Spleen (tissue), 11 donors: ENCODE data around the gene SPDYC. TPM values are rescaled to one million over a fixed set of nuclear protein-coding genes. Genes with fewer than 3 reads are reported as not detected.

ENCODE experiments used
- DNase-seq: peaks from one replicate; pipeline ENCODE4 v3.0.0-alpha.2; 2020
- H3K27ac ChIP-seq, 8 donors: fragments of 200-600 bp; sonication (generic) in 7 of 8; 1 replicate in 4 of 8; 2 replicates in 4 of 8; pipeline versions ENCODE4 v1.5.0 to v1.8.0; 2016 to 2021; ENCODE audit warnings: inconsistent platforms in 4 of 8, mild to moderate bottlenecking in 4 of 8, moderate library complexity in 1 of 8
- H3K27me3 ChIP-seq, 7 donors: fragments of 200-600 bp; sonication (generic) in 6 of 7; replicated peaks in 1 of 7; 1 replicate in 4 of 7; 2 replicates in 3 of 7; pipeline versions ENCODE4 v1.5.0 to v1.8.0; 2016 to 2021; ENCODE audit warnings: inconsistent platforms in 3 of 7, mild to moderate bottlenecking in 1 of 7
- H3K36me3 ChIP-seq, 6 donors: fragments of 200-600 bp; sonication (generic) in 5 of 6; 1 replicate in 4 of 6; 2 replicates in 2 of 6; pipeline versions ENCODE4 v1.5.0 to v1.8.0; 2016 to 2021; ENCODE audit warnings: inconsistent platforms in 2 of 6
- H3K4me1 ChIP-seq, 6 donors: fragments of 200-600 bp; sonication (generic) in 5 of 6; 1 replicate in 3 of 6; 2 replicates in 3 of 6; pipeline versions ENCODE4 v1.5.0 to v1.8.0; 2016 to 2021; ENCODE audit warnings: inconsistent platforms in 3 of 6
- H3K4me3 ChIP-seq, 8 donors: fragments of 200-600 bp; sonication (generic) in 7 of 8; 1 replicate in 4 of 8; 2 replicates in 4 of 8; pipeline versions ENCODE4 v1.5.0 to v1.8.0; 2016 to 2021; ENCODE audit warnings: inconsistent platforms in 4 of 8, mild to moderate bottlenecking in 4 of 8, moderate library complexity in 2 of 8
- H3K9me3 ChIP-seq, 8 donors: fragments of 200-600 bp; sonication (generic) in 7 of 8; 1 replicate in 4 of 8; 2 replicates in 4 of 8; pipeline versions ENCODE4 v1.5.0 to v1.8.0; 2016 to 2021; ENCODE audit warnings: inconsistent platforms in 4 of 8
- CTCF ChIP-seq, 11 experiments: fragments of 200-600 bp in 7 of 11; fragments of 450-650 bp in 4 of 11; sonication (generic) in 4 of 11; IDR thresholded peaks in 8 of 11; conservative IDR thresholded peaks in 3 of 11; 1 replicate in 7 of 11; 2 replicates in 4 of 11; pipeline versions ENCODE4 v1.4.0 to v1.8.0; 2016 to 2021; ENCODE audit warnings: antibody characterized with exemption in 11 of 11, inconsistent platforms in 4 of 11, mild to moderate bottlenecking in 1 of 11
- POLR2A ChIP-seq, 3 donors: fragments of 450-650 bp; IDR thresholded peaks; one replicate each; pipeline ENCODE4 v1.5.1; 2017; ENCODE audit warnings: antibody characterized with exemption in 3 of 3, mild to moderate bottlenecking in 1 of 3
- POLR2AphosphoS5 ChIP-seq, 3 donors: sonication (generic); formaldehyde crosslinking; IDR thresholded peaks; one replicate each; pipeline ENCODE4 v1.5.1; 2017; ENCODE audit warnings: antibody characterized with exemption in 3 of 3
- WGBS, 5 donors: extraction: QIAGEN DNeasy Blood & Tissue Kit in 3 of 5; methylation state at CpG; one replicate each; pipeline versions ENCODE4 v1.1.5 to v1.1.7; 2013 to 2018; 5-methylcytosine and 5-hydroxymethylcytosine counted together
- intact Hi-C: fragments of 100-400 bp; cut with DNase I; formaldehyde crosslinking; loops from one replicate; pipeline ENCODE4 v1.15.0; 2023; ENCODE audit warnings: low total_unique reads
- polyA plus RNA-seq, 3 donors: library from polyadenylated mRNA; stranded (reverse); fragments of 200-250 nt; gene quantifications; one replicate each; pipeline ENCODE4 v1.2.1, GENCODE V29; 2013
- total RNA-seq, 7 donors: library from RNA; depleted of rRNA in 3 of 7; stranded (reverse); fragments of >200 nt in 3 of 7; fragmentation: NEBNext Ultra II Directional in 4 of 7; extraction: Animal tissue kit (Norgen Biotek cat#: 25700) in 4 of 7; gene quantifications; one replicate each; pipeline versions ENCODE4 v1.1.0 to v1.2.1, GENCODE V29; 2016 to 2021
- donor health status: healthy with polysubstance abuse.
- donor health status: DM: no; HTN: no; CAD: no; lungs with moderate emphysema.
- donor health status: DM: no; HTN: no; CAD: no.
- donor health status: Bipolar disorder and iron deficiency.
- donor health status: healthy.
- donor health status: DM: no; HTN: no; CAD: no.
- donor health status: DM: yes; HTN: yes; CAD: no.

The SPDYC gene
- total and polyA plus RNA-seq, 10 donors: 0.11 TPM; not detected in 9

GRCh38 chr11:65185869-65186341, 15.9 kb downstream of the SPDYC start:
- peaks cover 0 to 80% (median 55%) of the 10 kb centered on the region in 6 donors for H3K36me3 ChIP-seq
- no peaks in the 10 kb centered on the region for H3K27me3 ChIP-seq
- no peak overlapping the region for H3K4me3 ChIP-seq
- DNase-seq: no peak
- 84 to 94% (median 87%) methylated on average over 16 to 18 of the region's 18 CpGs for WGBS, 5 donors
- no peak overlapping the region for H3K27ac ChIP-seq
- intact Hi-C loops: no loop called here
- peaks cover 13 to 53% (median 26%) of the 10 kb centered on the region in 6 donors for H3K4me1 ChIP-seq
- no peak for TF ChIP-seq CTCF (IDR thresholded peaks at IDR 0.05 in 8 of 11, conservative IDR thresholded peaks at IDR 0.05 in 3 of 11)
- TF ChIP-seq POLR2A (IDR thresholded peaks at IDR 0.05): no peak
- TF ChIP-seq POLR2AphosphoS5 (IDR thresholded peaks at IDR 0.05): no peak
- H3K9me3 ChIP-seq: no peaks in the 10 kb centered on the region

- Histone ChIP-seq H3K9me3 (no peaks in the 10 kb centered on the region), H3K27me3 (no peaks in the 10 kb centered on the region), H3K4me3 (no peak overlapping the region), H3K36me3 (peaks cover 0 to 88% (median 63%) of the 10 kb centered on the region in 6 donors), H3K4me1 (peaks cover 13 to 51% (median 25%) of the 10 kb centered on the region in 6 donors), H3K27ac (no peak overlapping the region)
- no peak for TF ChIP-seq POLR2A (IDR thresholded peaks at IDR 0.05)
- peak in 1 of 3 donors; percentile 8 for TF ChIP-seq POLR2AphosphoS5 (IDR thresholded peaks at IDR 0.05)
- TF ChIP-seq CTCF (IDR thresholded peaks at IDR 0.05 in 8 of 11, conservative IDR thresholded peaks at IDR 0.05 in 3 of 11): no peak
- intact Hi-C loops: no loop called here
- DNase-seq: no peak
- 88 to 98% (median 96%) methylated on average over 8 to 9 of the region's 9 CpGs for WGBS, 5 donors
Observed at GRCh38 chr11:65186701-65187100, 16.7 kb downstream of the SPDYC start.

- Histone ChIP-seq H3K27ac (no peak overlapping the region), H3K27me3 (no peaks in the 10 kb centered on the region), H3K36me3 (peaks cover 0 to 93% (median 68%) of the 10 kb centered on the region in 6 donors), H3K4me3 (no peak overlapping the region), H3K9me3 (no peaks in the 10 kb centered on the region), H3K4me1 (peaks cover 12 to 47% (median 22%) of the 10 kb centered on the region in 6 donors)
- intact Hi-C loops: no loop called here
- 88 to 97% (median 93%) methylated on average over 5 to 6 of the region's 6 CpGs for WGBS, 5 donors
- no peak for TF ChIP-seq CTCF (IDR thresholded peaks at IDR 0.05 in 8 of 11, conservative IDR thresholded peaks at IDR 0.05 in 3 of 11)
- no peak for TF ChIP-seq POLR2AphosphoS5 (IDR thresholded peaks at IDR 0.05)
- TF ChIP-seq POLR2A (IDR thresholded peaks at IDR 0.05): no peak
- no peak for DNase-seq
Observed at GRCh38 chr11:65187146-65187675, 17.2 kb downstream of the SPDYC start.

- Histone ChIP-seq H3K4me1 (peaks cover 4 to 39% (median 14%) of the 10 kb centered on the region in 6 donors), H3K4me3 (no peak overlapping the region), H3K9me3 (no peaks in the 10 kb centered on the region), H3K36me3 (peaks cover 0 to 100% (median 70%) of the 10 kb centered on the region in 6 donors), H3K27me3 (no peaks in the 10 kb centered on the region), H3K27ac (no peak overlapping the region)
- 93 to 97% (median 93%) methylated on average over 15 to 20 of the region's 20 CpGs for WGBS, 5 donors
- TF ChIP-seq POLR2AphosphoS5 (IDR thresholded peaks at IDR 0.05) (peak in 1 of 3 donors; percentile 37), CTCF (IDR thresholded peaks at IDR 0.05 in 8 of 11, conservative IDR thresholded peaks at IDR 0.05 in 3 of 11) (no peak)
- peak; percentile 61 for DNase-seq
- intact Hi-C loops: no loop called here
Observed at GRCh38 chr11:65187971-65188461, 18.0 kb downstream of the SPDYC start.
